Endometrium (tissue), 2 donors: Measurements from ENCODE around the gene SLC39A1.

ENCODE experiments used
- FAIRE-seq: peaks from 2 replicates; lab custom pipeline; 2012; peaks lifted over from hg19 to GRCh38; lab: Jason Lieb, UNC
- donor health status: control.
- donor health status: control.

Gene SLC39A1

DNA sequence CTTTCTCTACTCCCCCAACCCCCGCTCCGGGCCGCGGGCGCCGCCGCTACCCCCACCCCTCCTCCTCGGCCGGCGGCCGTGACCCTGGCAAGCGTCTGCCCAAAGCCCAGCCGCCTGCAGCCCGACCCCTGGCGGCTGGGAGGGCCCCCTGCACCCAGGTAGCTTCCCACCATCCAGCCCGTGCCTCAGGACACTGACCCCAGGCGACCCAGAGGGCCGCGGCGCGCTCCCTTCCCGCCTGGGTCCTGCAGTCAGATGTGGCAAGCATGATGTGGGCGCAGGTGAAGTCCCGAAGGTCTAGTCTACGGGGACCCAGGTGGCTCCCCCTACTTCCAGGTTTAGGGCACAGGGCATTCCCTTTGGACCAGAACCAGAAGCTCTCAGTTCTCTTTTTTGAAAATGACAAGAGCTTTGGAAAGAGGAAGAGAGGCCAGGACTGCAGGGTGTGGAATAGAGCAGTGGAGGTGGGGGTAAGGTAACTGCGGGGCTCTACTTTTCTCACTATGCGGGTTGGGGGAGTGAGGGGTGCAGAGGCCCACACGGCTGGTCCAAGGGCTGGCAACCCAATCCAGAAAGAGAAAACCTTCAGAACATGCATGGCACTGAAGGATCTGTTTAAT is 16.6 kb downstream of the SLC39A1 start, which contains the start of gene DENND4B:
Gene DENND4B (minus strand): TSS at position 97 of the 620 bp plus-strand sequence. CDS start 2,344 bp downstream, outside the sequence.
- no peak for FAIRE-seq

DNA sequence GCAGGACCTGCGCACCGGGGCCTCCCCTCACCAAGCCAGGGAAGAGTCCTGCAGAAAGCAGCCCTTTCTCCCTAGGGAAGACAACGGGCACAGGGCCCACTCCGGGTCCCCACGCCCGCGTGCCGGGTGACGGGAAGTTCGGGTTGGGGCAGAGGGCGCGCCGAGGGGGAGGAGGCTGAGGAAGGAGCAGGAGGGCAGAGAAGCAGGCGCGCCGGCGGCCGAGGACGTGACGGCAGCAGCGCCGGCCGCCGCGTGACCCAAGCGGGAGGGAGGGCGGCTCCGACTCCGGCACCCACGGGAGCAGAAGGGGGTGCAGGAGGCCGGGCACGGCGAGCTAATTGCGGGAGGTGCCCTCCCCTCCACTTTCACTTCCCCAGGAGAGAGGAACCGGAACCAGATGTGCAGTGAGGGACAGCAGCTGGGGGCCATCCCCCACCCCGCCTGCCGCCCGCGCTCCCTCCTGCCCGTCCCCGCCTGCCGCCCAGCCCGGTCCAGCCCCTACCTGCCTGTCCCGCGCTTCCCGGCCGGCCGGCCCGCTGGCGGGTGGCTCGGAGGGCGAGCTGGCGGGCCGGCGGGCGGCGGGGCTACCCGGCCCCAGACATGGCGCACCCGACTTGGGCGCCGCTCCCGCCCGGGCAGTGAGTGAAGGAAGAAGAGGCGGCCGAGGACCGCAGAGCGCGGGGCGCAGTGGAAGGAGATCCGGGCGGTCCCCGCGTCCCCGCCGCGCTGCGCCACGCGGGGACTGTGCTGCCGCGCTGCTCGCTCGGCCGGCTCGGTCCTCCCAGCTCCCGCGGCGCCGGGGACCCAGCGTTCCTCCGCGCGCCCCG is 17.3 kb downstream of the SLC39A1 start:
- no peak for FAIRE-seq

DNA sequence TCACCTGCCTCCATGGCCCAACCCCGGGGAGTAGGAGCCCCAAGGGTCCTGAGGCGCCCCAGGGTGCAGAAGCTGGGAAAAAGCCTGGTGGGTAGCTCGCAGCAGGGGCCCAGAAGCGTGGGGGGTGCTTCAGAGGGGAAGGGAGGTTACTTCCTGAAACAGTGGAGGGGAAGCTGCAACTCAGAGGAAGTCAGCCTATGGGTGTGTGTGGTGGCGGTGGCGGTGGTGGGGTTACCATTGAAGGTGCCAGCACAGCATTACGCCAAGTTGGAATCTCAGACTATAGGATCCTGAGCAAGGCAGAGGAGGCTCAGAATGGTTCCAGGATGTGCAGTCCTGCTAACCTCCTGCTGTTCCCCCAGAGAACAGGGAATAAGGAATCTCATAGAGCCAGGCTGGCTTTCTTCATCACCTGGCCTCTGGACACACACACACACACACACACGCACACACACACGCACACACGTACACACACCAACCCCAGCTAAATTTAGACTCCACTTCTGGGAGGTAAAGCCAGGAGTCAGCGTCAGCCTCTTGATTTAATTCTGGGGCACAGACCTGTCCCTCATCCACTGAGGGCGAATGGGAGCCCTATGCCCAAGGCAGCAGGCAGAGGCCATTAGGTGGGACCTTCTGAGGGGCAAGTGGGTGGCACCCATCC is 18.1 kb downstream of the SLC39A1 start:
- FAIRE-seq: no peak

DNA sequence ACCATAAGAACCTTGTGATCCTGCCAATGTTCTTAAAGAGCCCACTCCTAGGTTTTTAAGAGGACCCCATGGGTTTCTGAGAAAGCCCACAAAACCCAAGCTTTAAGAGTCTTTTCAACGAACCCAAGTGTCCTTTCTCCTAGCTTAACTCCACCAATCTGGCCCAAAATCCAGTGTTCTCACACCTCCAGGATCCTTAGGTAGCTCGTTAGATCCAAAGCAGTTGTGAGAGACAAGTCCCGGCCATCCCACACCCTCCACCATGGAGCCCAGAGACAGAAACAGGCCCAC is 18.6 kb downstream of the SLC39A1 start:
- FAIRE-seq: no peak

DNA sequence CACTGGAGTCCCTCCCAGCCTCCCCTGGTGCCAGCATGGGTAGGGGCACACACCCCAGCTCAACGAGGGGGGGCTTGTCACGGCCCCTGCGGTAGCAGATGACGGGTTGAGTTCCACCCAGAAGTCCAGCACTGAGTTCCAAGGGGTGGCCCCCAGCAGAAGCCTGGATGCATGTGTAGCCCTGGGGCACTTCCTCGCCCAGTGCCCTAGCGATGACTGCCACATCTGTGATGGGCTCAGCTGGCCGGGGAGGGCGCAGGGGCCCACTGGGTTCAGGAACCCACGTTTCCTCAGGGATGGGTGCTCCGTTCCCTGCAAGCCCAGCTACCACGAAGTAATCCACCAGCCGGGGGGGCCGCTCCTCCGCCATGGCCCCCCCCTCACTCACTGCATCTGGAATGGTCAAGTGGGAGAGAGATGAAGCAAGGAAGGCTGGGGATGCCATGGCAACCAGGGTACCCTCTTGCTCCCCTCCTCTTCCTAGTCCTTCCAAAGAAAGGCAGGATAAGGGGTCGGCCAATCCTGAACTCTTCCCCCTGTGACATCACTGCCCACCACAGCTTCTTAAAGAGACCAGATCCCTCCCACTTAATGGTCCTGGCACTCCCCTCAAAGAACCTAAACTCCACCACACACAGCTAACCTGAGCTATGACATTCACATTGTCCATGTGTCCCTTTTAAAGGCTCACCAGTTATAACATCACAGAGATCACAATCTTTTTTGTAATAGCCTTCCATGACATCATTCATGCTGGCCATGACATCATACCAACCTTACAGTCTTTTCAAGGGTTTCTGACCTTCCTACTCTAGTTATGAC is 19.1 kb downstream of the SLC39A1 start:
- FAIRE-seq: no peak

DNA sequence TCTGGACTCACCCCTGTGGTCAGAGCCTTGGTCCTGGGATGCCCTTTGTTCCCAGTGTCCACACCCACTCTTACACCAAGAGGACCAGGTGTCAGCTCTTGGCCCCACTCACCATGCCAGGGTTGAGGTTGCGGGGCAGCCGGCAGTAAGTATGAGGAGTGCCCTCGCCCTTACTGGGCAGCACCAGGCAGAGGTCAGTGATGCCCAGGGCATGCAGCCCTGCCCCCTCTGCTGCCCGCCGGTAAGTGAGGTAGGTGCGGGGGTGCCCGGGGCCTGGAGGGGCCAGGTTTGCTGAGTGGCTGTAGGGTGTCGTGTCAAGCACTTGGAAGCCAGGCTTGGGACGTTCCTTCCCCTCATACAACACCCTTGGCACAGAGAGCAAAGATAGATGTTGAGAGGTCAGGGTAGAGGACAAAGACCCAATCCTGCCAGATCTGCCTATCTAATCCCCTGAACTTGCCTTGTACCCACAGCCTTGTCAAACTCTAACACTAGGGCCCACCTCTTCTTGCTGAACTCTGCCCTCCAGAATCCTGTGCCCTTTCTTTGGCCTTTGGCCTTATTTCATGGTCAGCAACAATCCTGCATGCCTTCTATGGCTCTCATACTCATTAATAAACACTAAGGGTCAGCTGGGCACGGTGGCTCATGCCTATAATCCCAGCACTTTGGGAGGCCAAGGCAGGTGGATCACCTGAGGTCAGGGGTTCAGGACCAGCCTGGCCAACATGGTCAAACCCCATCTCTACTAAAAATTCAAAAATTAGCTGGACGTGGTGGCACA is 20.4 kb downstream of the SLC39A1 start:
- FAIRE-seq: no peak

DNA sequence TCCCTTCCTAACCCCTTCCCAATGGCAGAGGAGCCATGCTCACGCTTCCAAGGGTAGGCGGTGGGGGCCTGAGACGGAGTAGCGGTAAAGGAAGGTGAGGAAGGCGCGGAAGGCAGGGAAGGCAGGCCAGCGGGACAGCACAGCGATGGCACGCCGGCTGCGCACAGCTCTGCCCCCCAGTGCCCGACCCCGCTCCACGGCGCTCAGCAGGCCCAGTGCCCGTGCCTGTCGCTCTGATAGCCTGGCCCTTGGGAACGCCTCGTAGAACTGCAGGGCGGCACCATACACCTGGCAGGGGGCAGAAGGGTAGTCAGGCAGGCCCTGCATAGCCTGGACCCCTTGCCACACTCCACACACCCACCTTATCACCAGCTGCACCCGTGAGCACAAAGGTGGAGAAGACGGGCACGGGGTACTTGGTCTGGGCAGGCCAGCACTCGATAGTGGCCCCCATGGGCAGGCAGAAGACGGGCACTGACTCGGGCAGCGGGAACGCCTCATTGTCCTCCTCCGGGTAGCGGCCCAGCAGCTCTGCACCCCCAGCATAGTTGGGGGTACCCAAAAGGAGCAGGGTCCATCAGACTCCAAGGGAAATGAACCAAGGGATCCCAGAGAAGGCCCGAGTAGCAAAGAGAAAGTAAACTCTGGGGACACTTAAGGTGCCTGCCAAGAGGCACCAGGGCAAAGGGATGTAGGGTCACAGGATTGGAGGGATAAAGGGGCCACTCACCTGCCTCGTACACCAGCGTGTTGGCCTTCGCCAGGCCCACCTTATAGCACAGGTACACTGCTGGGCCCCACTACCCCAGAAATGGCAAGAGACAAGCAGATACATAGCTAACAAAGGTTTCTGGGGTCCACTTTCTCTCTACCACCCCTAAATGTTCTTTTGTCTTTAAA is 21.3 kb downstream of the SLC39A1 start:
- no peak for FAIRE-seq

DNA sequence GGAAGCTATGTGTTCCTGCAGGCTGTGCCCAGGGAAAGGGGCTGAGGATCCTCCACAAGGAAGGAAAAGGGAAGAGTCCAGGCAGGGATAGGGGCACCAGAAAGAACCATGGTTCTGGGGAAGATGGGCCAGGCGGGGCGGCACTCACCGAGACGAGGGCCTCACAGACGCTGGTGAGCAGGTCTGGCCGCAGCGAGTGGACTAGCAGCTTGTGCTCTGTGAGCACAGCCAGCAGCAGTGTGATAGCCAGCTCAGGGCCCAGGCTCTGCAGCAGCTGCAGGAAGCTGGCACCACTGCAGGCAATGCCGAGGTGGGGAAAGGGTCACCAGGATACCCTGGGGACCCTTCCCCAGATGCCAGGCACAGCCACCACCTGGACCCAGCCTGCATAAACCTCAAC is 22.6 kb downstream of the SLC39A1 start:
- FAIRE-seq: no peak

DNA sequence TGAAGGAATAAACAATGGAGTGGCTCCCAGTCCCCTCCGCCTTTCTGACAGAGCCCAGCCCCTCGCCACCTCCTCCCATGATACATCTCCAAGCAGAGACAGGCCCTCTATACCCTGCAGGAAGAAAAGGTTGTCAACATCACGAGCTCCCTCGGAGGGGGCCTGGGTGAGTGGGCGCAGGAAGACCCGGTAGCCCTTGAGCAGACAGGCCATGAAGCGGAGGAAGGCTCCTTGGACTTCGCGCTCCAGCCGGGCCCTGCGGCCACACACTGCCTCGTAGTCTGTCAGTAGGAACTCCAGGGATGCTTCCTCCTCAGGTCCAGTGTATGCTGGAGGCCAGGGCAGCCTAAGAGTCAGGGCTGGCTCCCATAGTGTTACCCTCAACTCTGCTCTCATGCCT is 23.9 kb downstream of the SLC39A1 start:
- FAIRE-seq: no peak

DNA sequence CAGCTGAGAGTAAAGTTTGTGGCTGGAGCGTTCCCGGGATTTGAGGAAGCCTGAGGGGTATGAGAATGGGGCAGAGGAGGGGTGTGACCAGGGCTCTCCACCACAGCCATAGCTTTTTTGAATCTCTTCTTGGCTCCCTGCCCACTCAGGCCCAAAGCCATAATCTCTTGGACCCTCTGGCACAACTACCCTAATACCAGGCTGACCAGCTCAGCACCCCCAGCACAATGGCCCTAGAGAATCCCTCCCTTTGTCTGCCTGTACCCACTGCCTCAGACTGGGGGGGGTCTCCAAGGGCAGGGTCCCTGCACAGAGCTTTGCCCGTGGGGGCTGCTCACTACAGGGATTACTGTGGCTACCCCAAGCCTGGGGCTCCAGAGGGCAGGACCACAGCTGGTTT is 24.3 kb downstream of the SLC39A1 start:
- FAIRE-seq: no peak

DNA sequence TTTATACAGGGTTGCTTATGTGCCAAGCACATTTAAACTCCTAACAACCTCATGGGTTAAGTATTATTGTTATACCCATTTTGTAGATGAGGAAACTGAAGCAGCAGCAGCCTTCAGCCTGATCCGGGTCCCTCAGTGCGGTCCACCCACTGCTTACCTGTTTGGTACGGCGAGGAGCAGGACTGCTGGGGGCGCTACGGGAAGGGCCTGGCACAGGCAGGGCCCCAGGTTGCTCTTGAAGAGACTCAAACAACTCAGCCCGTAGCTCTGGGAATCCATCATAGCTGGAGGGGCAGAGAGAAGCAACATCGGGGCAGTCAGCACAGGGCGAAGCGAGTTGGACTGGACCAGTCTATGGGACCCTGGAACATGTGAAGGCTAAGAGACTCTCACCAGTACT is 26.0 kb downstream of the SLC39A1 start:
- FAIRE-seq: no peak

DNA sequence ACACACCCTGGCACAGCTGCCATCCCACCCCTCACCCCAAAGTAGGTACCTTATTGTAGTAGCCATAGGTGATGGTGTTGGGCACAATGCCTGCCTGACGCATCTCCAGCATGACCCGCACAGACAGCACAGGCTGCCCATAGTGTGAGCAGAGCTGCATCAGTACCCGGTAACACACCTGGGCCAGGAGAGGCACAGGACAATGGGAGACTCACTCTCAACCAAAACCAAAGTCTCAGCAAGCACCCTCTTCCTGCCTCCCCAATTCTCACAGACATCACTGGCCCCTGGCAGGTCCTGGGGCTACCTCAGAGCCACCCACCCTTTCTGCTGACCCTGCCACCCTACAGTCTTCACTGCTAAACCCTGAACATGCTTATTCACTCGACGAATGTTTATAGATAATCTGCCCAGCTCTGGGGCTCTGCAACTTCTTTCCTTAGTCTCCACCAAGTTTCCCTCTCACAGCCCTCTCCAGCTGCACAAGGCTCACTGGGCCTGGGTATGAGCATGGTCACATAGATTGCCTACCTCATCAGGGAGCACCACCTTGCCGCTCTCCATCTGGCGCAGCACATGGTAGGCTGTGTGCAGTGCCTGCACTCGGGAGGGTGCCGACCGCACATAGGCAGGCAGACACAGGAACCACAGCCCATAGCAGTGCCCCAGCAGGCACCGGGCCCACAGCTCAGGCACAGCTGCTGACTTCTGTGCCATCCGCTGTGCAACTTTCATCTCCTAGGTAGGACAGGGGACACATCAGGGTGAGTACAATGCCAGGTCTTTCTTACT is 27.1 kb downstream of the SLC39A1 start:
- FAIRE-seq: no peak

DNA sequence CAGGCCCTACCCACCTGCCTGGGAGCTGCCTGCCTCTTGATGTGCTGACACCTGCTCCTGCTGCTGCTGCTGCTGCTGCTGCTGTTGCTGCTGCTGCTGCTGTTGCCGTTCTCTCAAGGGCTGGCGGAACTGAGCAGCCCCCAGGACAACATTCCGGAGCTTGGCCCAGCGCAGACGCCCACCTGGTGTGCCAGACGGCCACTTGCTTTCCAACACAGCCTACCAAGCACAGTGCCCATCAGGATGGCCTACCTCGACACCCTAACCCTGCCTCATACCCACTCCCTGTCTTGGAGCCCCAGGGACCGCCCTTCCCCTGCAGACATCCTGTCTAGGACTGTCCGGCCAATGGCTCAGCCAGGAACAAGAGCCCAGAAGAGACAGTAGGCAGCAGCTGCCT is 28.6 kb downstream of the SLC39A1 start:
- no peak for FAIRE-seq

DNA sequence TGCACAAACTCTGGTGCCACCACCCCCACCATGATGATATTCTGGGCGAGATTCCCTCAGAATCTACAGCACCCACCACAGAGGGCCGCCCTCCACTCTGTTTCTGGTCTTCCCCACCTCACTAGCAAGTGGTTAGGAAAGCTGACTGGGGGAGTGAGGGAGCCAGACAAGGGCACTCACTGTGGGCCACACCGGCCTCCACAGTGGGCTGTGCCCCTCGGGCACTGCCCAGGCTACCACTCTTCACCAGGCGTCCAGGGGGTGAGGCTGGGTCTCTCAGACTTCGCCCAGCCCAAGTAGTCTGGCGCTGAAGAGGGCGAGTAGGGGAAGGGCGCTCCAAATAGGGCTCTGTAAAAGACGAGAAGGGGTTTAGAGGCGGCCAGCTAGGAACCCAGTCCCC is 29.4 kb downstream of the SLC39A1 start:
- FAIRE-seq: no peak

DNA sequence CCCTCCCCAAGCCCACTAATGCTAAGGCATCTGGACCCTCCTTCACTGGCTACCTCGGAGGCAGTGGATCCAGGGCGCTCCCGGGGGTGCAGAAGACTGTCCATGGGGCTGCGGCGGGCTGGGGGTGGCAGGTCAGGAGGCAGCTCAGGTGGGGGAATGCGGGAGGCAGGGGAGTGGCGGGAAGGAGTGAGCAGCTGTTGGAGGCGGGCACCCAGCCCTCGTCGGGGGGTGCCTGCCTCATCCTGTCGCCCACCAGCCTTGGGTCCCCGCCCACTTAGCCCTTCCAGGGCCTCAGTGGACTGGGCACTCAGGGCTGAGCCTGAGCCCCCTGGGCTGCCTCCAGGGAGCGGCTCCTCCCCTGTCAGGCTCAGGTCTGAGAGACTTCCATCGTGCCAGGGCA is 29.9 kb downstream of the SLC39A1 start:
- FAIRE-seq: no peak

DNA sequence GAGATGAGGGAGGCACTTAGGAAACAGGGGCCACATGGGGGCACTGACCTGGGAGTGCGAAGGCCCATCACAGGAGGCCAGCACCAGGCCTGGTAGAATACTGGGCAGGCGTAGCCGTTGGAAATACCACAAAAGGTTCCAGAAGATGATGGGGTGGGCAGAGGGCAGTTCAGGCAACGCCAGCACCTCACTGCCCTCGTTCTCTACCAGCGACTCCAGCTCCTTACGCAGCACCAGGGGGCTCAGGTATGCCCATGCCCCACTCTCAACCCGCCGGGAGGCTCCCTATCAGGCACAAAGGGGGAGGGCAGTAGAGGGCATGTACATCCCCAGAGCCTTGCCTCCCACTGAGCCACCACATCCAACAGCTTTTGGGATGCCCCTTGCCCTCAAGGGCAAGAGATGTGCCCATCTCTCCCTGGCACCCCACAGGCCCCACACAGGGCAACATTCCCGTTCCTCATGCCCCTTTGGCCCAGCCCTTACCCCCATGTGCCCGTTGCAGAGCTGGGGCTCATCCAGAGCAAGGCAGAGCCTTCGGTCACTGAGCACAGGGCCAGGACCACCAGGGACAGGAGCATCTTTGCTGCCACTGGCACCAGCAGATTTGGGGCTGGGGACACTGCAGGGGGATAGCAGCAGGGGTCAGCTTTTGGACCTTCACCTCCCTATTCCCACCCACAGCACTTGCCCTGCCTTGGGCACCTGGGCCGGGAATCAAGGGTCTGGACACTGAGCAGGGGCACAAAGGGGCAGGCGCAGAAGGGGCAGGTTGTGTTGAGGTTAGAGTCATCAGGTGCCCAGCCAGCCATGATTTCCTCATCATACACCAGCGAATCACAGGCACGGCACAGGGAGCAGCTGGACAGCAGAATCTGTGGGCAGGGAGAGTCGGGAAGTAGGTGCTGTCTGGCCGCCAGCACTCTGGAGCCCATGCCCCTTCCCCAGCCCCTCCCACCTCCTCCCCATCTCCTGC is 30.9 kb downstream of the SLC39A1 start:
- FAIRE-seq: no peak

DNA sequence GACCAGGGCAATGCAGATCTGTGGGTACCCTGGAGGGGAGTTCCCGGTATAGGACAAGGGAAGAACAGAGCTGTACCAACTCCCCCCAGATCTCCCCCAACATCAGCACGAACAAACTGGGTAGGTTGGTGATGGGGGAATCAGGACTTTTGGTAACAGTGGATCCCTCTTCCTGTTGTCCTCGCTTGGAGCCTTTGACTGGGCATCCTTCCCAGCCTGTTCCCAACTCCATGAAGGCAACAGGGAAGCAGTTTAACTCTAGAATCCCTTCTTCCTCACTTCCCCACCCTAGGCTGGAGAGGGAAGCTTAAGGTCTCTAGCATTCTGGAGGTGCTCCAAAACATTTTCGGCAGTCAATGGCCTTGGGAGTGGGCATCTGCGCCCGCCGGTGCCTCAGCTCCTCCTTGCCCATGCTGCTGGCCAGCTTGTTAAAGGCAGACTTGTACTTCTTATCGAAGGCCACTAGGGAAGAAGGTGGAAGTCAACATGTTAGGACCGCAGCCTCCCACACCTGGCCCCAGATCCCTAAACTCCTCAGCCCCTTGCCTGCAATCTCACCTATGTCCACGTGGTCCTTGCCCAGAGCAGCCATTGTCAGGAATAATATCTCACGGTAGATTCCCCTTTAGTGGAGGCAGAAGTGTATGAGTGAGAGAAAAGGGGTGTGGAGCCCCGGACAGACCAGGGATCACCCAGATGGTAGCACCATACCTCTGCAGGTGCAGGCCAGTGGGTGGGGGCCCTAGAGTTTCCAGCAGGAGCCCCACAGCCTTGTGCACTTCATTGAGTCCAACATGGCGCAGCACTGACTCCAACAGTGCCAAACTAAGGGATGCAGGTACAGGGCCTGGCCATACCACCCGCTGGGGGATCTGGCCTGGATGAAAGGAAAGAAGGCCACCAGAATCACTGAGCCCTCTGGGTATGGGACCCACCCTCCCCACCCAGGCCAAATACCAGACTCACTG is 33.1 kb downstream of the SLC39A1 start:
- FAIRE-seq: no peak
